Stomach smooth muscle (tissue), 2 donors: Measurements from ENCODE around the gene CAMP.

Source experiments
- H3K27ac ChIP-seq: one replicate; pipeline ENCODE4 v1.7.0; 2013; ENCODE audit warnings: mild to moderate bottlenecking, low read length, inconsistent platforms
- H3K27me3 ChIP-seq, 2 donors: one replicate each; pipeline ENCODE4 v1.7.0; 2013; ENCODE audit warnings: low read length in 2 of 2; ENCODE audit not compliant: insufficient read depth in 2 of 2, control insufficient read depth in 1 of 2
- H3K36me3 ChIP-seq, 2 donors: one replicate each; pipeline ENCODE4 v1.7.0; 2013; ENCODE audit warnings: low read length in 2 of 2; ENCODE audit not compliant: control insufficient read depth in 2 of 2, insufficient read depth in 2 of 2
- H3K4me1 ChIP-seq: one replicate; pipeline ENCODE4 v1.7.0; 2013; ENCODE audit warnings: low read length; ENCODE audit not compliant: control insufficient read depth, insufficient read depth
- H3K4me3 ChIP-seq, 2 donors: one replicate each; pipeline ENCODE4 v1.7.0; 2013; ENCODE audit warnings: low read length in 2 of 2
- H3K9ac ChIP-seq, 2 donors: one replicate each; pipeline ENCODE4 v1.7.0; 2013; ENCODE audit warnings: low read length in 2 of 2, mild to moderate bottlenecking in 1 of 2
- H3K9me3 ChIP-seq, 2 donors: one replicate each; pipeline ENCODE4 v1.7.0; 2013; ENCODE audit warnings: low read length in 2 of 2; ENCODE audit not compliant: control insufficient read depth in 2 of 2
- donor health status: healthy.
- donor health status: Pancreatic carcinoma.

The CAMP gene

GRCh38 chr3:48222616-48223513 is at the start of gene CAMP:
CAMP (plus strand) TSS chr3:48223495; CDS start chr3:48223512, 17 bp downstream.
- H3K4me1 ChIP-seq = no peaks in the 10 kb centered on the region
- no peak within 1 kb of the TSS for H3K27ac ChIP-seq

GRCh38 chr3:48178072-48178471 is 45.2 kb upstream of the CAMP start:
- no peak overlapping the region for H3K4me3 ChIP-seq
- no peak overlapping the region for H3K27ac ChIP-seq
- H3K9me3 ChIP-seq = no peaks in the 10 kb centered on the region
- no peak overlapping the region for H3K9ac ChIP-seq
- peaks cover 0 to 4% of the 10 kb centered on the region in 2 donors for H3K36me3 ChIP-seq
- no peaks in the 10 kb centered on the region for H3K27me3 ChIP-seq
- no peaks in the 10 kb centered on the region for H3K4me1 ChIP-seq

More at GRCh38 chr3:48222616-48223513, at the start of gene CAMP:
- peaks cover 0 to 2% of the 10 kb centered on the region in 2 donors for H3K27me3 ChIP-seq
- H3K9me3 ChIP-seq = no peaks in the 10 kb centered on the region
- H3K4me3 ChIP-seq = no peak within 1 kb of the TSS
- H3K36me3 ChIP-seq = no peaks in the 10 kb centered on the region
- no peak within 1 kb of the TSS for H3K9ac ChIP-seq

- Histone ChIP-seq H3K9me3 (no peaks in the 10 kb centered on the region), H3K36me3 (no peaks in the 10 kb centered on the region), H3K27ac (no peak overlapping the region), H3K9ac (no peak overlapping the region), H3K4me1 (no peaks in the 10 kb centered on the region), H3K4me3 (no peak overlapping the region), H3K27me3 (no peaks in the 10 kb centered on the region)
Observed at GRCh38 chr3:48180021-48180420, 43.3 kb upstream of the CAMP start.

- Histone ChIP-seq H3K4me1 (no peaks in the 10 kb centered on the region), H3K4me3 (no peak overlapping the region), H3K27me3 (no peaks in the 10 kb centered on the region), H3K9me3 (no peaks in the 10 kb centered on the region), H3K9ac (no peak overlapping the region), H3K36me3 (no peaks in the 10 kb centered on the region), H3K27ac (no peak overlapping the region)
Observed at GRCh38 chr3:48180531-48181253, 42.6 kb upstream of the CAMP start.

GRCh38 chr3:48184299-48184698 is 39.0 kb upstream of the CAMP start:
- H3K27ac ChIP-seq = no peak overlapping the region
- no peak overlapping the region for H3K9ac ChIP-seq
- peaks cover 17% of the 10 kb centered on the region for H3K4me1 ChIP-seq
- H3K36me3 ChIP-seq = no peaks in the 10 kb centered on the region
- H3K27me3 ChIP-seq = no peaks in the 10 kb centered on the region
- H3K4me3 ChIP-seq = no peak overlapping the region
- no peaks in the 10 kb centered on the region for H3K9me3 ChIP-seq

- Histone ChIP-seq H3K36me3 (no peaks in the 10 kb centered on the region), H3K27me3 (no peaks in the 10 kb centered on the region), H3K27ac (no peak overlapping the region), H3K4me1 (peaks cover 17% of the 10 kb centered on the region), H3K9ac (no peak overlapping the region), H3K4me3 (no peak overlapping the region), H3K9me3 (no peaks in the 10 kb centered on the region)
Observed at GRCh38 chr3:48185129-48185528, 38.2 kb upstream of the CAMP start.

GRCh38 chr3:48186631-48187300 is 36.5 kb upstream of the CAMP start:
- H3K4me1 ChIP-seq = peaks cover 17% of the 10 kb centered on the region
- H3K4me3 ChIP-seq = peak overlapping the region in 1 of 2 donors; percentile 35
- H3K27ac ChIP-seq = no peak overlapping the region
- peak overlapping the region; percentile 42 to 53 for H3K9ac ChIP-seq
- H3K9me3 ChIP-seq = no peaks in the 10 kb centered on the region
- no peaks in the 10 kb centered on the region for H3K36me3 ChIP-seq
- no peaks in the 10 kb centered on the region for H3K27me3 ChIP-seq

- Histone ChIP-seq H3K4me3 (peak overlapping the region; percentile 75 to 91), H3K27me3 (no peaks in the 10 kb centered on the region), H3K27ac (no peak overlapping the region), H3K36me3 (no peaks in the 10 kb centered on the region), H3K9me3 (no peaks in the 10 kb centered on the region), H3K9ac (peak overlapping the region; percentile 42 to 53), H3K4me1 (peaks cover 17% of the 10 kb centered on the region)
Observed at GRCh38 chr3:48187301-48187578, 36.1 kb upstream of the CAMP start.

GRCh38 chr3:48187579-48188265 is 35.6 kb upstream of the CAMP start:
- H3K9ac ChIP-seq = peak overlapping the region; percentile 42 to 53
- H3K4me1 ChIP-seq = peaks cover 17% of the 10 kb centered on the region
- H3K9me3 ChIP-seq = no peaks in the 10 kb centered on the region
- no peaks in the 10 kb centered on the region for H3K27me3 ChIP-seq
- H3K4me3 ChIP-seq = peak overlapping the region; percentile 75 to 91
- no peak overlapping the region for H3K27ac ChIP-seq
- no peaks in the 10 kb centered on the region for H3K36me3 ChIP-seq
